Measurements from ENCODE around the gene HLF. TPM values are rescaled to one million over a fixed set of nuclear protein-coding genes. Genes with fewer than 3 reads are reported as not detected.

The HLF gene
- total RNA-seq, 1 experiment from 2014 or later, result 1.3 TPM

DNA sequence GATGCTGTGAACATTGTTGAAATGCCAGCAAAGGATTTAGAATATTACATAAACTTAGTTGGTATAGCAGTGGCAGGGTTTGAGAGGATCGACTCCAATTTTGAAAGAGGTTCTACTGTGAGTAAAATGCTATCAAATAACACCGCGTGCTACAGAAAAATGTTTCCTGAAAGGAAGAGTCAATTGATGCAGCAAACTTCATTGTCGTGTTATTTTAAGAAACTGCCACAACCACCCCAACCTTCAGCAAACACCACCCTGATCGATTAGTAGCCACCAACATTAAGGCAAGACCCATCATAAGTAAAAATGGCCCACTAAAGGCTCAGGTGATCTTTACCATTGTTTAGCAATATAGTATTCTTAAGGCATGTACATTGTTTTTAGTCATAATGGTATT, 27.3 kb downstream of the HLF start:
- peaks cover 23% of the 10 kb centered on the region for H3K4me1 Mint-ChIP-seq (ENCODE audit: low read depth, unreplicated experiment)
- H3K27ac Mint-ChIP-seq (ENCODE audit: unreplicated experiment), result no peak overlapping the region
- intact Hi-C loops (cut with micrococcal nuclease; ENCODE audit: unreplicated experiment), result no loop called here
- H3K27me3 Mint-ChIP-seq (ENCODE audit: unreplicated experiment), result no peaks in the 10 kb centered on the region
- CTCF ChIA-PET, result no interaction called here
- H3K36me3 Mint-ChIP-seq (ENCODE audit: insufficient read depth, unreplicated experiment), result peaks cover under 1% of the 10 kb centered on the region
- BruUV-seq (replicated peaks), result no TSS peak
- no peak overlapping the region for H3K4me3 Mint-ChIP-seq (ENCODE audit: low read depth, unreplicated experiment)
- TF ChIP-seq, protein P1, sequence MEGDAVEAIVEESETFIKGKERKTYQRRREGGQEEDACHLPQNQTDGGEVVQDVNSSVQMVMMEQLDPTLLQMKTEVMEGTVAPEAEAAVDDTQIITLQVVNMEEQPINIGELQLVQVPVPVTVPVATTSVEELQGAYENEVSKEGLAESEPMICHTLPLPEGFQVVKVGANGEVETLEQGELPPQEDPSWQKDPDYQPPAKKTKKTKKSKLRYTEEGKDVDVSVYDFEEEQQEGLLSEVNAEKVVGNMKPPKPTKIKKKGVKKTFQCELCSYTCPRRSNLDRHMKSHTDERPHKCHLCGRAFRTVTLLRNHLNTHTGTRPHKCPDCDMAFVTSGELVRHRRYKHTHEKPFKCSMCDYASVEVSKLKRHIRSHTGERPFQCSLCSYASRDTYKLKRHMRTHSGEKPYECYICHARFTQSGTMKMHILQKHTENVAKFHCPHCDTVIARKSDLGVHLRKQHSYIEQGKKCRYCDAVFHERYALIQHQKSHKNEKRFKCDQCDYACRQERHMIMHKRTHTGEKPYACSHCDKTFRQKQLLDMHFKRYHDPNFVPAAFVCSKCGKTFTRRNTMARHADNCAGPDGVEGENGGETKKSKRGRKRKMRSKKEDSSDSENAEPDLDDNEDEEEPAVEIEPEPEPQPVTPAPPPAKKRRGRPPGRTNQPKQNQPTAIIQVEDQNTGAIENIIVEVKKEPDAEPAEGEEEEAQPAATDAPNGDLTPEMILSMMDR (IDR thresholded peaks at IDR 0.05; ENCODE audit: unreplicated experiment), result no peak
- DNase-seq, result no peak
- no peaks in the 10 kb centered on the region for H3K9me3 Mint-ChIP-seq (ENCODE audit: low read depth, unreplicated experiment)

DNA sequence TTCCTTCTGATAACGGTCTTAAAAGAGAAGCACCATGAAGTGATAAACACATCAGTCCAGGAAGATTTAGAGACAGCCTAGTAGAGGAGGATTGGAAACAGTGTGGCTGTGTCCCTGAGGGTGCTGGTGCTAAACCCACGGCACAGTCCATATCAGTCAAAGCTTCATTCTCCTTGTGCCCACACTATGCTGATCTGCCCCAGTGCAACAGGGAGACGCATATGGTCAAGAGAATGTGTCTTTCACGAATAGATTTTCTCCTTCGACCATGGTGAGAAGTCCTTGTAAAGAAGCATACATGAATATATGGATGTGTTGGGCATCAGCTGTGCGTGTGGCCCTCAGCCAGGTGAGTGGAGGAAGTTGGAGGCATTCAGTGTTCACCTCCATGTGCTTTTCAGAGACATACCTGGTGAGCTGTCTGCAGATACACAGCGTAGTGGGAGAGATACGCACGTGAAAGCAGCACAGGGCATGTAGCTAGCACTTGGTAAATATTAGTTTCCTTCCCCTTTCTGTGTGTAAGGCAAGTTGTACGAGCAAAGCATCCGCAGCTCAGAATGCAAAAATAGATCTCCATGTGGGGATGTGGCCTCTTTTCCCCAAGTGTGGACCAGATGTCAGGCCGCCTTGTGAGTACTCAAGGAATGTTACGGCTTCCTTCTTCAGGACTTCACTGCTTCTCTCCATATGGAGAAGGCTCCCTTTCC, 29.4 kb downstream of the HLF start:
- no peak overlapping the region for H3K27ac Mint-ChIP-seq (ENCODE audit: unreplicated experiment)
- TF ChIP-seq, protein P1 (IDR thresholded peaks at IDR 0.05; ENCODE audit: unreplicated experiment), result no peak
- no peaks in the 10 kb centered on the region for H3K36me3 Mint-ChIP-seq (ENCODE audit: insufficient read depth, unreplicated experiment)
- intact Hi-C loops (cut with micrococcal nuclease; ENCODE audit: unreplicated experiment), result no loop called here
- CTCF ChIA-PET, result no interaction called here
- BruUV-seq (replicated peaks), result no TSS peak
- H3K9me3 Mint-ChIP-seq (ENCODE audit: low read depth, unreplicated experiment), result no peaks in the 10 kb centered on the region
- DNase-seq, result no peak
- no peaks in the 10 kb centered on the region for H3K27me3 Mint-ChIP-seq (ENCODE audit: unreplicated experiment)
- no peak overlapping the region for H3K4me3 Mint-ChIP-seq (ENCODE audit: low read depth, unreplicated experiment)
- H3K4me1 Mint-ChIP-seq (ENCODE audit: low read depth, unreplicated experiment), result peaks cover 14% of the 10 kb centered on the region

DNA sequence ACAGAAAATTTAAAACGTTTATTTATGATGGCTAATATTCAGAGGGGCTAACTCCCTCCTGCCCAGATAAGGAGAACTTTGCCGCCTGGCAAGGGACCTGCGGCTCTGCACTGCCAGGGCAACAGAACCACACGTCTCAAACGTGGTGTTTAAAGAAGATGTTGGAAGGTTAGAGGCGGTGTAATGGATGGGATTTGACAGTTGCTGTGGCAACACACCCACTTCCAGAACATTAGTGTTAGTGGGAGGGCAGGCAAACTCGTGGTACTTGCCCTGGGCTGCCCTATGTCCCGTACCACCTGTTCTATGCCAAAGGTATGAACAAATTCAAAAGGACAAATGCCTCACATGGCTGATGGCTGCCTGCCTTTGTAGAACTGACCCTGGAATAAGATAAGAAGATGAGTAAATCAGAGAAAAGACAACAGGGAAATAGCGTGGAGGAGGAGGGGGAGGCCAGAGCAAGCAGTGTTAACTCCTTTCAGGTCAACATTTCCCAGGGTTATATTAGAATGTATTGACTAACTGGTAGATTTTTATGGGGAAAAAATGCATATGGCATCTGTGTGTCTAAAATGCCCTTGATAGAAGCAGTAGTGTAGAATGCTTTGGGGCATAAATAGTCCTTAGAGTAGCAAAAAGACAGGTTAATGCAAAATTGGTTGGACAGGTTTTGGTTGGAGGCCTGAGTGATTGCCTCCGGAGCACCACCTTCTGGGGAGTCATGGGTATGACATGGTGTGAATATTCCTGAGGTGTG, 30.8 kb downstream of the HLF start:
- Mint-ChIP-seq H3K4me1 (ENCODE audit: low read depth, unreplicated experiment) (peaks cover 14% of the 10 kb centered on the region), H3K27me3 (ENCODE audit: unreplicated experiment) (no peaks in the 10 kb centered on the region), H3K27ac (ENCODE audit: unreplicated experiment) (no peak overlapping the region), H3K36me3 (ENCODE audit: insufficient read depth, unreplicated experiment) (no peaks in the 10 kb centered on the region), H3K4me3 (ENCODE audit: low read depth, unreplicated experiment) (no peak overlapping the region), H3K9me3 (ENCODE audit: low read depth, unreplicated experiment) (no peaks in the 10 kb centered on the region)
- no TSS peak for BruUV-seq (replicated peaks)
- CTCF ChIA-PET, result interaction anchor here (0.6 to 0.8 kb wide), 2 partner anchors 303 to 401 kb away, joined by 3 to 4 read pairs; no protein-coding TSS in a partner anchor
- TF ChIP-seq, protein P1 (IDR thresholded peaks at IDR 0.05; ENCODE audit: unreplicated experiment), result peak; percentile 64
- DNase-seq, result peak; percentile 66
- intact Hi-C loops (cut with micrococcal nuclease; ENCODE audit: unreplicated experiment), result loop anchor here (2.0 to 5.0 kb wide), 2 partner anchors 238 to 303 kb away; no protein-coding TSS in a partner anchor

DNA sequence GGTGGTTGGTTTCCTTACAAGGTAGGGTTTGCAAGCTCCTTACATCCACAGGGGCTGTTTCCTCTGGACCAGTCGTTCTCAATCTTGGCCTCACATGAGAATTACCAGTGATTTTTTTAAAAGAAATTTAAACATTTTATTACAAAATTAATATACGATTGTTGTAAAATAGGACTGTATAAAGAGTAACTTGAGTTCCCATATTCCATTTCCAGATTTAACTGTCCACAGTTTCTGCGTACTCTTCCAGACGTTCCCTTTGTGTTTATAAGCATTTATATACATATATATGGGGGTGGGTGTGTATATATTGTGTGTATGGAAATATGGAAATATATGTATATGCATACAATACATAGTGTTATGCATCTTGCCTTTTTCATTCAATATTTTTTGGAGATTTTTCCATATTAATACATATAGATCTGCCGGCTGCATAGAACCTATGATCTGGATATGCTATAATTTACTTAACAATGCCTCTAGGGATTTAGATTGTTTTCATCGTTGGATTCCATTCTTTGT, 31.5 kb downstream of the HLF start:
- Mint-ChIP-seq H3K27ac (ENCODE audit: unreplicated experiment) (no peak overlapping the region), H3K4me1 (ENCODE audit: low read depth, unreplicated experiment) (peaks cover 14% of the 10 kb centered on the region), H3K4me3 (ENCODE audit: low read depth, unreplicated experiment) (no peak overlapping the region), H3K9me3 (ENCODE audit: low read depth, unreplicated experiment) (no peaks in the 10 kb centered on the region), H3K36me3 (ENCODE audit: insufficient read depth, unreplicated experiment) (no peaks in the 10 kb centered on the region), H3K27me3 (ENCODE audit: unreplicated experiment) (no peaks in the 10 kb centered on the region)
- intact Hi-C loops (cut with micrococcal nuclease; ENCODE audit: unreplicated experiment), result loop anchor here (2.0 to 5.0 kb wide), 2 partner anchors 239 to 303 kb away; no protein-coding TSS in a partner anchor
- no peak for DNase-seq
- BruUV-seq (replicated peaks), result no TSS peak
- TF ChIP-seq, protein P1 (IDR thresholded peaks at IDR 0.05; ENCODE audit: unreplicated experiment), result no peak
- CTCF ChIA-PET, result interaction anchor here (0.6 to 0.8 kb wide), 2 partner anchors 303 to 401 kb away, joined by 3 to 4 read pairs; no protein-coding TSS in a partner anchor
